Fibroblast of mammary gland (primary cell): ENCODE data around the gene IMPACT.

Source experiments
- DNase-seq: peaks from one replicate; pipeline ENCODE4 v3.0.0-alpha.2; 2010; ENCODE audit warnings: low read depth
- H3K4me3 ChIP-seq: 2 replicates; pipeline ENCODE4 v1.5.1; 2011; ENCODE audit warnings: low read depth, mild to moderate bottlenecking, low read length, moderate library complexity; ENCODE audit not compliant: control insufficient read depth
- CTCF ChIP-seq: conservative IDR thresholded peaks from 2 replicates; pipeline ENCODE4 v1.5.1; 2011; ENCODE audit warnings: low read depth, low read length, inconsistent platforms; ENCODE audit not compliant: control insufficient read depth, insufficient read depth

IMPACT gene

GRCh38 chr18:24470022-24470618, 43.6 kb downstream of the IMPACT start:
- no peak for TF ChIP-seq CTCF
- DNase-seq: no peak

GRCh38 chr18:24470805-24471204, 44.3 kb downstream of the IMPACT start:
- TF ChIP-seq CTCF: no peak
- H3K4me3 ChIP-seq: no peak overlapping the region
- no peak for DNase-seq

More at GRCh38 chr18:24470022-24470618, 43.6 kb downstream of the IMPACT start:
- H3K4me3 ChIP-seq: no peak overlapping the region

- TF ChIP-seq CTCF: no peak
- no peak overlapping the region for H3K4me3 ChIP-seq
- DNase-seq: no peak
These were observed 46.1 kb downstream of the IMPACT start for GRCh38 chr18:24472591-24472990.

GRCh38 chr18:24474406-24474805, 47.9 kb downstream of the IMPACT start:
- H3K4me3 ChIP-seq: no peak overlapping the region
- no peak for DNase-seq
- TF ChIP-seq CTCF: no peak

- DNase-seq: no peak
- H3K4me3 ChIP-seq: no peak overlapping the region
- TF ChIP-seq CTCF: no peak
These were observed 49.6 kb downstream of the IMPACT start for GRCh38 chr18:24475926-24476589.

GRCh38 chr18:24479371-24479770, 52.9 kb downstream of the IMPACT start:
- no peak for DNase-seq
- no peak for TF ChIP-seq CTCF
- no peak overlapping the region for H3K4me3 ChIP-seq

- DNase-seq: no peak
- TF ChIP-seq CTCF: no peak
These were observed 56.4 kb downstream of the IMPACT start for GRCh38 chr18:24482821-24483220.

More at GRCh38 chr18:24482821-24483220, 56.4 kb downstream of the IMPACT start:
- H3K4me3 ChIP-seq: no peak overlapping the region
